Germinal center (tissue), 1 donor: ENCODE results near the gene MBP.

ENCODE experiments used
- DNase-seq: peaks from one replicate; pipeline ENCODE4 v3.0.0; 2012; ENCODE audit warnings: mixed read lengths, low spot score

The MBP gene

GRCh38 chr18:76943542-76944339 lies 188.8 kb downstream of the MBP start:
- no peak for DNase-seq

- no peak for DNase-seq
Measured at GRCh38 chr18:76941284-76941683, 191.3 kb downstream of the MBP start.

- DNase-seq: no peak
Measured at GRCh38 chr18:76938619-76939018, 194.0 kb downstream of the MBP start.

GRCh38 chr18:76937597-76937996 lies 195.0 kb downstream of the MBP start:
- no peak for DNase-seq

- DNase-seq: no peak
Measured at GRCh38 chr18:76936877-76937276, 195.7 kb downstream of the MBP start.

GRCh38 chr18:76935722-76936337 lies 196.8 kb downstream of the MBP start:
- no peak for DNase-seq

GRCh38 chr18:76932026-76932819 lies 200.4 kb downstream of the MBP start:
- no peak for DNase-seq

GRCh38 chr18:76931171-76931570 lies 201.4 kb downstream of the MBP start:
- no peak for DNase-seq
